GM19372 (cell line): Measurements from ENCODE around the gene VOPP1.

Source experiments
- ATAC-seq: cut with Tn5 transposase; IDR thresholded peaks from one replicate; pipeline ENCODE4 v1.9.1; 2021; ENCODE audit warnings: mild to moderate bottlenecking, low read depth, moderate library complexity; ENCODE audit not compliant: unreplicated experiment

VOPP1 gene

GRCh38 chr7:55497521-55497920, 74.8 kb downstream of the VOPP1 start:
- ATAC-seq, result no peak

GRCh38 chr7:55496906-55497305, 75.4 kb downstream of the VOPP1 start:
- ATAC-seq, result no peak

- no peak for ATAC-seq
Observed at GRCh38 chr7:55494951-55495350, 77.4 kb downstream of the VOPP1 start.

- ATAC-seq, result no peak
Observed at GRCh38 chr7:55493408-55493807, 78.9 kb downstream of the VOPP1 start.

GRCh38 chr7:55491346-55491745, 81.0 kb downstream of the VOPP1 start:
- ATAC-seq, result no peak

- ATAC-seq, result no peak
Observed at GRCh38 chr7:55490099-55490498, 82.2 kb downstream of the VOPP1 start.

GRCh38 chr7:55489552-55489951, 82.8 kb downstream of the VOPP1 start:
- no peak for ATAC-seq

GRCh38 chr7:55488804-55489340, 83.4 kb downstream of the VOPP1 start:
- ATAC-seq, result no peak

- ATAC-seq, result no peak
Observed at GRCh38 chr7:55488216-55488615, 84.1 kb downstream of the VOPP1 start.

- ATAC-seq, result no peak
Observed at GRCh38 chr7:55486991-55487390, 85.3 kb downstream of the VOPP1 start.

- ATAC-seq, result no peak
Observed at GRCh38 chr7:55486192-55486590, 86.1 kb downstream of the VOPP1 start.

- no peak for ATAC-seq
Observed at GRCh38 chr7:55485501-55486191, 86.7 kb downstream of the VOPP1 start.

GRCh38 chr7:55484834-55485233, 87.5 kb downstream of the VOPP1 start:
- ATAC-seq, result no peak

GRCh38 chr7:55484241-55484640, 88.1 kb downstream of the VOPP1 start:
- no peak for ATAC-seq

- no peak for ATAC-seq
Observed at GRCh38 chr7:55483046-55483445, 89.3 kb downstream of the VOPP1 start.

- no peak for ATAC-seq
Observed at GRCh38 chr7:55481155-55481554, 91.1 kb downstream of the VOPP1 start.

- ATAC-seq, result no peak
Observed at GRCh38 chr7:55478700-55479099, 93.6 kb downstream of the VOPP1 start.

- no peak for ATAC-seq
Observed at GRCh38 chr7:55477781-55478374, 94.4 kb downstream of the VOPP1 start.

- ATAC-seq, result no peak
Observed at GRCh38 chr7:55476852-55477780, 95.2 kb downstream of the VOPP1 start.

- no peak for ATAC-seq
Observed at GRCh38 chr7:55475855-55476803, 96.2 kb downstream of the VOPP1 start.
